ENCODE data around the gene DGKH. TPM values are rescaled to one million over a fixed set of nuclear protein-coding genes. Genes with fewer than 3 reads are reported as not detected.

Gene DGKH
- total RNA-seq, 1 donor from 2014 or later = 12.1 TPM

DNA sequence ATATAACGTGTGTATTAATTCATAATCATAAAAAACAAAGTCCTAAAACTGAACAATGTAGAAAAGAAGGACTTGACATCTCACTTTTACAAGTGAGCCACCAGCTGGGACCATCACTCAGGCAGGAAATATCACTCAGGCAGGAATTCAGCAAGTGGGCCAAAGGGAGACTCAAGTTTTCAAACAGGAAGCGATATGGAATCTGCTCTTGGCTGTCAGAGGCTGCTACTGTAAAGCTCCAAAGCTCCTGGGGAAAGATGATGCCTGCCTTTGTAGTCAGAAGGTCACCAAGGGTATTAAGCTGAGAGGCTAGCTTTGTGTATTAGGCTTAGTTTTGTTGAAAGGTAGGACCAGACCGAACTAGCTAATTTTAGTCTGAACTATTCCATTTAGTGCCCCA, 218.0 kb downstream of the DGKH start:
- no peaks in the 10 kb centered on the region for H3K27me3 ChIP-seq
- no peak overlapping the region for H3K4me3 ChIP-seq
- no peaks in the 10 kb centered on the region for H3K79me2 ChIP-seq (ENCODE audit: low read depth)
- no peak overlapping the region for H2AFZ ChIP-seq (replicated peaks)
- peaks cover 9% of the 10 kb centered on the region for H3F3A ChIP-seq (ENCODE audit: low read depth)
- TF ChIP-seq, protein P1, sequence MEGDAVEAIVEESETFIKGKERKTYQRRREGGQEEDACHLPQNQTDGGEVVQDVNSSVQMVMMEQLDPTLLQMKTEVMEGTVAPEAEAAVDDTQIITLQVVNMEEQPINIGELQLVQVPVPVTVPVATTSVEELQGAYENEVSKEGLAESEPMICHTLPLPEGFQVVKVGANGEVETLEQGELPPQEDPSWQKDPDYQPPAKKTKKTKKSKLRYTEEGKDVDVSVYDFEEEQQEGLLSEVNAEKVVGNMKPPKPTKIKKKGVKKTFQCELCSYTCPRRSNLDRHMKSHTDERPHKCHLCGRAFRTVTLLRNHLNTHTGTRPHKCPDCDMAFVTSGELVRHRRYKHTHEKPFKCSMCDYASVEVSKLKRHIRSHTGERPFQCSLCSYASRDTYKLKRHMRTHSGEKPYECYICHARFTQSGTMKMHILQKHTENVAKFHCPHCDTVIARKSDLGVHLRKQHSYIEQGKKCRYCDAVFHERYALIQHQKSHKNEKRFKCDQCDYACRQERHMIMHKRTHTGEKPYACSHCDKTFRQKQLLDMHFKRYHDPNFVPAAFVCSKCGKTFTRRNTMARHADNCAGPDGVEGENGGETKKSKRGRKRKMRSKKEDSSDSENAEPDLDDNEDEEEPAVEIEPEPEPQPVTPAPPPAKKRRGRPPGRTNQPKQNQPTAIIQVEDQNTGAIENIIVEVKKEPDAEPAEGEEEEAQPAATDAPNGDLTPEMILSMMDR (IDR thresholded peaks at IDR 0.05) = no peak
- TF ChIP-seq EZH2phosphoT487 (IDR thresholded peaks at IDR 0.05) (no peak), EZH2 (IDR thresholded peaks at IDR 0.05) (no peak)
- Mint-ChIP-seq H3K36me3 (peaks cover 3% of the 10 kb centered on the region), H3K9me3 (peaks cover 9% of the 10 kb centered on the region), H3K27ac (no peak overlapping the region), H3K4me1 (peaks cover 8% of the 10 kb centered on the region), H3K4me3 (no peak overlapping the region), H3K27me3 (ENCODE audit: insufficient read depth, low read depth) (peaks cover 2% of the 10 kb centered on the region)
- no peak overlapping the region for H3K27ac ChIP-seq
- no peaks in the 10 kb centered on the region for H3K4me1 ChIP-seq
- no peak for DNase-seq (ENCODE audit: low spot score)
- H3K9ac ChIP-seq = no peak overlapping the region
- H4K20me1 ChIP-seq (ENCODE audit: low read depth) = no peaks in the 10 kb centered on the region
- no peaks in the 10 kb centered on the region for H3K36me3 ChIP-seq
- H3K4me2 ChIP-seq = no peak overlapping the region
- peaks cover 5% of the 10 kb centered on the region for H3K9me3 ChIP-seq (ENCODE audit: low read depth)

DNA sequence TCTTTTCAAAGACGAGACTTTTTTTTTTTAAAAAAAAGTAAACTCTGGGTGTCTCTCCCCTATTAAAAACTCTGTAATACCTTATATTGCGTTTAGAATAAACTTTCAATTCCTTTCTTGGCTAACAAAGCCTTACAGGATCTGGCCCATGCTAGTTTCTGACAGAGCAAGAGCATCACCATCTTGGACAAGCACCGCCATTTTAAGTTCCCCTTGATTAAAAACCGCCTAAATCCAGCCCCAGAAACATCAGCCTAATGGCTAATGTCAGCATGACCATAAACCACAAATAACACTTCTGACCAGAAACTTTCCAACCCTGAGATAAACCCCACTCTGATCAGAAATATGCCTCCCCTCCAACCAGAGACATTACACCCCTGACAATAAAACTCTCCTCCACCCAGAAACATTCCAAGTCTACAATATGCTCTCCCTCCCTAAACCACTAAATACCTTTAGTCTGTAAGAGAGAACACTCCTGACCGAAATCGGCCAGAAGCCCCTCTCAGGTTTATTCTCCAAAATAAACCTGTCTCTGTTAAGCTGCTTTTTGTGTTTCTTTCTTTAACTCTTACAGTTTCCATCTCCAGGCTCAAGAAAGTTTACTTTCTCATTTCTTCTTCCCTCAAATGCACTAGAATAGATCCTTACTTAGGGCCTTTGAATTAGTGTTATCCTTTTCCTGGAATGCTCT, 221.9 kb downstream of the DGKH start:
- Mint-ChIP-seq H3K36me3 (peaks cover 3% of the 10 kb centered on the region), H3K4me3 (peak overlapping the region; percentile 98), H3K27me3 (ENCODE audit: insufficient read depth, low read depth) (peaks cover 2% of the 10 kb centered on the region), H3K9me3 (peaks cover 8% of the 10 kb centered on the region), H3K27ac (no peak overlapping the region), H3K4me1 (peaks cover 25% of the 10 kb centered on the region)
- peaks cover 32% of the 10 kb centered on the region for H3K79me2 ChIP-seq (ENCODE audit: low read depth)
- no peak overlapping the region for H2AFZ ChIP-seq (replicated peaks)
- H3K4me3 ChIP-seq = peak overlapping the region; percentile 82
- H3K9me3 ChIP-seq (ENCODE audit: low read depth) = peaks cover 5% of the 10 kb centered on the region
- H3K9ac ChIP-seq = no peak overlapping the region
- H3K27me3 ChIP-seq = no peaks in the 10 kb centered on the region
- DNase-seq (ENCODE audit: low spot score) = no peak
- H3F3A ChIP-seq (ENCODE audit: low read depth) = peaks cover 21% of the 10 kb centered on the region
- TF ChIP-seq EZH2 (IDR thresholded peaks at IDR 0.05) (no peak), EZH2phosphoT487 (IDR thresholded peaks at IDR 0.05) (no peak)
- TF ChIP-seq, protein P1 (IDR thresholded peaks at IDR 0.05) = no peak
- H3K4me2 ChIP-seq = peak overlapping the region; percentile 90
- H4K20me1 ChIP-seq (ENCODE audit: low read depth) = peaks cover 19% of the 10 kb centered on the region
- no peak overlapping the region for H3K27ac ChIP-seq
- H3K36me3 ChIP-seq = no peaks in the 10 kb centered on the region
- peaks cover 15% of the 10 kb centered on the region for H3K4me1 ChIP-seq

DNA sequence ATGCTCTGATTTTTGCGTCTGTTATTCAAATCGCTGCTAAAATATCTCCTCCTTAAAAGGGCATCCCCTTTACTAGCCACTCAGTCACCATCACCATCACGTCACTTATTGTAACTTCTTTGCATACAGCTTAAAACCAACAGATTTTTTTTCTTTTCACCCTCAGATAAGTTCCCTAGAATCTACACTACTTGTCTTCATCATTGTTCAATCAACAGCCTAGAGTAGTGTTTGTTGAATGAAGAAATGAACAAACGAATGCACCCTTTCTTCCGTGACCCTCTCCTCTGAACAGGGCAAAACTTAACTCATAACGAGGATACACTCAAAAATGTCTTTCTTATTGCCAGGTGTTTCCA, 222.4 kb downstream of the DGKH start:
- H3K9me3 Mint-ChIP-seq = peaks cover 8% of the 10 kb centered on the region
- Histone ChIP-seq H3K27ac (no peak overlapping the region), H4K20me1 (ENCODE audit: low read depth) (peaks cover 24% of the 10 kb centered on the region), H3K4me2 (peak overlapping the region; percentile 90), H3K4me1 (peaks cover 15% of the 10 kb centered on the region), H3K4me3 (peak overlapping the region; percentile 82), H2AFZ (replicated peaks) (peak overlapping the region; percentile 95), H3F3A (ENCODE audit: low read depth) (peaks cover 21% of the 10 kb centered on the region), H3K79me2 (ENCODE audit: low read depth) (peaks cover 37% of the 10 kb centered on the region), H3K27me3 (no peaks in the 10 kb centered on the region), H3K9me3 (ENCODE audit: low read depth) (peaks cover 5% of the 10 kb centered on the region), H3K36me3 (no peaks in the 10 kb centered on the region), H3K9ac (no peak overlapping the region)
- peaks cover 2% of the 10 kb centered on the region for H3K27me3 Mint-ChIP-seq (ENCODE audit: insufficient read depth, low read depth)
- TF ChIP-seq EZH2 (IDR thresholded peaks at IDR 0.05) (no peak), EZH2phosphoT487 (IDR thresholded peaks at IDR 0.05) (no peak)
- TF ChIP-seq, protein P1 (IDR thresholded peaks at IDR 0.05) = no peak
- H3K27ac Mint-ChIP-seq = peak overlapping the region; percentile 97
- peaks cover 25% of the 10 kb centered on the region for H3K4me1 Mint-ChIP-seq
- peaks cover 3% of the 10 kb centered on the region for H3K36me3 Mint-ChIP-seq
- peak overlapping the region; percentile 98 for H3K4me3 Mint-ChIP-seq
- no peak for DNase-seq (ENCODE audit: low spot score)
